Measurements from ENCODE around the gene TOGARAM2.

TOGARAM2 gene

DNA sequence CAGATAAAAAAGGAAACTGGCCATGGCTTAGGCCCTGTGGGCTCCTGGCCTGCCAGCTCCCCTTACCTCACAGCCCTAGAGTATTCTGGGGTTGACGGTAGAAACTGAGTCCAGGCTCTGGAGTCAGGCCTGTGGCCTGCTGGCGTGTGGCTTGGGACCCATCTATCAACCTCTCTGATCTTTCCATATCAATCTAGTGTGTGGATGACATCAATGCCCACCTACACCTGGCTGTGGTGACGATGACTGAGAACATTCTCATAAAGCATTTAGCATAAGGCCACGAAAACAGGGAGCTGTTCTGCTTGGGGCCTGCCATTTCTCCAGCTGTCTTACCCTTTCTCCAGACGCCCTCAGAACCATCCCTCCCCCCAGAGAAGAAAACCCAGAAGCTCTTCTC, 75.4 kb downstream of the TOGARAM2 start:
- DNase-seq, result no peak

DNA sequence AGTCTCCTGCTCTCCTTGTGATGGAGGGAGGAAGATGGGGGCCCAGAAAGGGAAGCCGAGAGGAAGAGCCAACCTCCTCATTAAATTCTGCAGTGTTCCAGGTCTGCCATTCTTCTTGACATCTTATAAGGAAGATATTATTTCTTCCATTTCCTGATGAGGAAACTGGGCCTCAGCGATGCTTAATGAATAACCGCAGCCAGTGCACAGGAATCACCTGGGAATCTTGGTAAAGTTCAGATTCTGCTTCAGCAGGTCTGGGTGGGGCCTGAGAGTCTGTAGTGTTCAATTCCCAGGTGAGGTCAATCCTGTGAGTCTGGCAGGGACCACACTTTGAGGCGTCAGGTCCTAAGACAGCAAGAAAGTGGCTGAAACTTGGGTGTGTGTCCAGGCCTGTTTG, 75.9 kb downstream of the TOGARAM2 start:
- DNase-seq, result no peak

DNA sequence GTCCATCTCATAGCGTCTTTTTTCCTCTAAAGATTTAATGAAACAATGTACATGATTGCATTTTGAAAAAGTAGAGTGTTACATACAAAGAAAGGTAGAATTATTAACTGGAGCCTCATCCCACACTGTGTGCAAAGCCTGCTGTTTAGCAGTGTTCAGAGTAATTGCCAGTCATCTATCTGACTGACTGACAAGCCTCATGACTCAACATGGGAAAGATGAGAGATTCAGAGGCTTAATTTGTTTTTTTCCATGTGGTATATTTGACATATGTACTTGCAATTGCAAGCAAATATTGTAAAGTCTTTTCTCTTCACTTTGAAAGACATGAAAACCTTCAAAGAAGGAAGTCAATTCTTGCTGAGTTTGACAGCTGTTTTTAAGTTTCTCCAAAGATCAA, 78.5 kb downstream of the TOGARAM2 start:
- no peak for DNase-seq

DNA sequence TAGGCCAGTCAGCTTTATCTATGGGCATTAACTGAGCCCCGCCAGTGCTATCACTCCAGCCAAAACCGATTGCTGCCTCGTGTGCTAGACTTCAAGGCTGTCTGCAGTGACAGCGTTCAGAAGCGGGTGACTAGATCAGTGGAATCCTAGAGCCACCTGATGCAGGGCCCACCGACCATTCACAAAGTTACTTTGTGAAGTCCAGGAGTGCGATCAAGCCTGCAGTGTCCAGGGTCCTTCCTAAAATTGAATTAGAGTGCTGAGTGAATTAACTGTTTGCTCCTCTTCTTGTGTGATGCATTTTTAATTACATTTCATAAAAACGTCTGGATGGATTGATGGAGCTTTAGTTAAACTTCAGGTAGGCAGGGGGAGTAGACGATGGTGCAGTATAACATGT, 79.3 kb downstream of the TOGARAM2 start:
- no peak for DNase-seq

DNA sequence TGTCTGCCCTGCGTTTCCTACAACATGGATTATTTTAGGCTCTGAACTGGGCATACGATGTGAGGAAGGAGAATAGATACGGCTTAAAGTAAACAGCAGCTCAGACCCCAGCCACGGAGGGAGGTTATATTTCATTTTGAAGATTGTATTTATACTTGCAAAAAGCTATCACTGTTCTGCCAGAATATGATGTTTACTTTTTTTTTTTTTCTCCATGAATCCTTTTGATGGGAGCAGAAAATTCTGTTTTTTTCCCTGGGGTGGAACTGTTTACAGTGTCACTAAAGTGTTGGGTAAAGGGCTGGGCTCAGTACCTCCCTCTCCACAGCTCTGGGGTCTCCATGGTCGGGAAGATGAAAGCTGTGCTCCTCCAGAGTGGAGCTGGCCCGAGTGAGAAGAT, 80.1 kb downstream of the TOGARAM2 start:
- DNase-seq, result no peak

DNA sequence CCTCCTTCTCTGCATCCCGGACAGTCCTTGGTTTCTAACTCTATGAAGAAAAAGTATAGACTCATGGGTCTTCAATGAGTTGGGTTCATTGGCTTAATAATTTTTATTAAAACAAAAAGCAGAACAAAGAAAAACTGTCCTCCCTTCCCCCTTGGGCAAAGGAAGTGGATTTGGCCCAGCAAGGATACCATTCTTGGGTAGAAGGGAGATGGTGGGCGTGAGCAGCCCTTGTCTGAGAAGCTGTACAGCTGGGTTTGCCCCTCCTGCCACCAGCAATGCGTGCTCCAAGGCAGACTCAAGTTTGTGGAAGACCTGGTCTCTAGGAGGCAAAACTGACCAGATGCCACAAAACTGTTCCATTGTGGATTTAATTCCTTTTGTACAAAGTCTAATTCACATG, 80.5 kb downstream of the TOGARAM2 start:
- DNase-seq, result no peak

DNA sequence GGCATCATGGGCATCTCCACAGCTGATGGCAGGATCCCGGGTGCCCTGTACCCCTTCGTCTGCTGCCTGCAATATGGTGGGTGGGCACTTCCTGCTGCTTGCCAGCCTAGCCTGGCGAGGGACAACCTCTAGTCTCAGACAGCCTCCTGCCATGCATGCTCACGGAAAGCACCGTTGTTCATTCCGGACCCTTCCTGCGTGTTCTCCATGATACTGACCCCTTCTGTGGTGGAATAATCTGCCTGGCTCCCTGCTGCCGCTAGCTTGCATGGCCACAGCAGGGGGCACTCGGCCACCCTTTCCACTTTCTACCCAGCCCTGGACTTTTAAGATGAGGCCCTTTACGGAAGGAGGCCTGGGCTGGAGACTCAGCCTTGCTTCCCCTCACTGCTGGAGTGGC, 81.3 kb downstream of the TOGARAM2 start:
- DNase-seq, result no peak

DNA sequence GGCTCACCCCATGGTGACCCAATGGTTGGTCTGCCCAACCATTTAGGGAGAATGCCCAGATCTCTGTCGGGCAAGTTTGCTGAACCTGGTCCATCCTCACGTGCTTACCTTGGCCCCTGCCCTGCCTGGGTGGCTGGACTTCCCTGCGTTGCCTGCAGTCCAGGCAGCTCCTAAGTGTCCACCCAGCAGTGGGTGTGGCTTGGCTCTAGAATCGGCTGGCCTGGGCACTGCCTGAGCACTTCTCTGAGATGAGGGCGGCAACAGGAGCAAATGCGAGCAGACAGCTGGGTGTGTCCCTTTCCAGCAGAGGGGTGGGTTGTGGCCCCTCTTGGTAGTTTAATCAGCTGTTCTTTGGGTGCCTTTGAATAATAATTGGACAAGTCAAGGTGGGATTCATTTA, 82.0 kb downstream of the TOGARAM2 start:
- no peak for DNase-seq

DNA sequence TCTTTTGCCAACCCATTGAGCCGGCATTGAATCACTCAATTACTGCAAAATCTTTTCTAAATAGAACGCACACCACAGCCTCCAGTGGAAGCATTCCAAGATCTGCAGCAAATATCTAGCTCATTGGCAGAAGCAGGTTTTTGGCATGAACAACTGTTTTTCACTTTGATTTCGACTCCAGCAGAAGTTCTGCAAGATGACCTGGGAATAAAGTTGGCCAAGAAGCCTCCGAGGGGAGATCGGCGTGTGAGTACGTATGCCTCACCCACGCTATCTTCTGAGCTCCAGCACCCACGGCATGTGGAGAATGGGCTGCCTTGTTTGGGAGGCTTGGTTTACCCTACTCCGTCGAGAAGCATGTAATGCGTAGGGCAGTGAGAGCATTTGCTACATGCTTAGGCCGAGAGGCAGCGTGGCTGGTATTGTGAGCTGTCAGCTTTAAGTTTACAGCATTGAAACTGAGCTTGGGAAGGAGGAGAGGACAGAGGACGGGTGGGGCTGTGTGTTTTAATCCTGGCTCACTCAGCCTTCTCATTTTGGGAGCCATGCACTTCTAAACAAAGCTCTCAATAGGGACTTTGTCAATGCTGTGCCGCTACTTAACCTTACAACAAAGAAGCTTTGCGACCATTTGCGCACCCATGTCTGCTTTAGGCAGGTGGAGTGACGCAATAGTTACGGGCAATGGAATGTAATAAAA, 82.7 kb downstream of the TOGARAM2 start:
- DNase-seq, result no peak

DNA sequence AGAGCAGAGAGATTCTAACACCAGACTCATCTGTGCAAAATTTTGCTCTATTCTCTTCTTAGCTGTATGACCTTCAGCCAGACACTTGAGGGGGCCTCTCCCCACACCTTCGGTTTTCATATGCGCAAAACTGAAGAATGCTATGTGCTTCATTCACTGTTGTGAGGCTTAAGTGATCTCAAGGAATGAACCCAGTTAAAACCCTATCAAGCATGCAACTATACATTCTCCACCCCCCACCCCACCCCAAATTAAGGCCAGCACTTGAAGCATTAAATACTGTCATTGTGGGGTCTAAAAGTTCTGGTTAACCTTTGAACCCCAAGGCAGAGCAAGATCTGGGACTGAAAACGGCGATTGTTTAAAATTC, 83.2 kb downstream of the TOGARAM2 start:
- DNase-seq, result no peak

DNA sequence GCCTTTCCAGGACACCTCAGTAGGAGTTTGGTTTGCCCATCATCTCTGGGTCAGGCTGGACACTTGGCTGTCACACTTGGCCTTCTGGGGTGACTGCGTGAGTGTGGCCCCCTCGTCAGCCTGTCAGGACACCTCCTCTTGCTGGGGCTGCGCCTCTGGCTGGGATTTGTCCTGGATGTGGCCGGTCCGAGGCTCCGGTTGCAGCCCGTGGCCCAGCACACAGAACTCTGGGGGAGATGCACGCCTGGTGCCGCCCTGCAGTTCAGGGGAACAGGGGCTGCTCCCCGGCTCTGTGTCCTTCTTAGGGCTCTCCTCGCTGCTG, 83.6 kb downstream of the TOGARAM2 start:
- no peak for DNase-seq

DNA sequence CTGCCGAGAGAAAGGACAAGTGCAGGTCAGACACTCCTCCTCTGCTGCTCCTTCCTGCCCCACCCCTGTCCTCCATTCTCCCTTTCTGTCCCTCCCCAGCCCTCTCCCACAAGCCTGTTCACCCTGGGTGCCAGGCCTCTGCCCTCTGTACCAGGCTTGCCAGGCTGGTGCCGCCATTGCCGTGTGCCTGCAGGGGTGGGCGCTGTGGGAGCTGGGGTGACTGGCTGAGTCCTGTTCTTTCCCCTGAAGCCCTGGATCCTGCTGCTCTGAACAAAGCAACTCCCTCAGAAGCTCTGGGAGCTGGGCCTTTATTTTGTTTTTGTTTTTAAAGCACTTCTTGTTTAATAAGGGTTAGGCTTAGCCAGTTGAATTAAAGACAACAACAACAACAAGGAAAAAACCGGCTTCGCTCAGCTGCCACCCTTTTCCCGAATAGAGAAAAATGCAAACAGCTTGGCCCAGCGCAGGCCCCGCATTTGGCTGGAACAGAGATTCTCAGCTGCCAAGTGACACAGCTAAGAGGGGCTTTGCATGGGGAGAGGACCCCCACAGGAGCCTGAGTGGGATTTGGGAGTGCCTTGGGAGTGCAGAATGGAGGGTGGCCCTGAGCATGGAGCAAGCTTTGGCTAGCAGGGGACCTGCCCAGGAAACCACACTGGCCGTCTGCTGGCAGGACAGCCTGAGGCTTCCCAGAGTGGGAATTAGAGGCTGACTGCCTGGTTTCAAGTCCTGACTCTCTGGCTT, 84.1 kb downstream of the TOGARAM2 start:
- no peak for DNase-seq

DNA sequence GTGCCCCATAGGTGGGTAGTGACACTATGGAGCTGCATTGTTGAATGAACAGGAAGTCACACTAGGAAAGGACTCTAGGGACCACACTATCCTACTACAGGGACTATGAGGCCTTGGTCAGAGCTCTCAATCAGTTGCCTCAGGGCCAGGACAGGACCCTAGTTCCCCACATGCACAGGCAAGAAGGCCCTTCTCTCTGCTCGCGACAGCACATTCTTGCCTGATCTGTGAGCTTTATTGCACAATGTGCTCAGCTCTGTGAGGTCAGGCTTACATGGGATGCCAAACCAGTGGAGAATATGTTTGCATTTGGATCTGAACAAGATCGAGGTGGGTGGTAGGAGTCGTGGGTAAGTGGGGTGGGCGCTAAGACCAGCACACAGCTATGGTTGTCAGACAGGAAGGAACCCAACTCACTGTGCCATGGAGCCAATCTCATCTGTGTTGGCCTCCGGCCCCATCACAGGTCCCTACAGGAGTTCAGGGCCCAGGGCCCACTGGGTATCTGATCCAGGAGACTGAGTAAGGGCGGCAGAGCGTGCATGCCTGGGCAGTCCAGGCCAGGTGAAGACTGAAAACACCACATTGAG, 85.3 kb downstream of the TOGARAM2 start:
- DNase-seq, result no peak

DNA sequence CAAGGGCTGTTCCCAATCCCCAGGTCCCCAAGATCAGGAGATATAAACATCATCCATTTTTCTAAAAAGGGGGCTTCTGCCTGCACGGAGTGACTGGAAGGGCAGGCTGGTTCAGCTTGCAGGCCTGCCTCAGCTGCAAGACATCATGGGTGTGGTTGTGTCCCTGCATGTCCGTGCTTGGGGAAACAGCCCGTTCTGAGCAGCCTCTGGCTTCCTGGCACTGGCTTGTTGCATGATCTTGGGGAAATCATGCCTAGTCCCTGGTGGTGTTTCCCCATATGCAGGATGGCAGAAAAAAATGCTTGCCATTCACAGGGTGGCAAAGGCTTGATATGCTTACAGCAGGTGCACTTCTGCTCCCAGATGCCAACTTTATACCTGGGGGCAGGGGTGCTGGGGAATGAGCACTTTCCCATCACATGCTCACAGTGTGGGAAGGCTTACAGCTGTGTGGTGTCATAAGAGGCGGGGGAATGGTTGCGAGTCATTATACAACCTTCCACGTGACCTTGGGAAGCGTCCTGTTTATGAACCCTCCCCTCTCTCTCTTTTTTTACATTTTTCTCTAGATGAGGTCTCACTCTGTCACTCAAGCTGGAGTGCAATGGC, 86.0 kb downstream of the TOGARAM2 start:
- no peak for DNase-seq

DNA sequence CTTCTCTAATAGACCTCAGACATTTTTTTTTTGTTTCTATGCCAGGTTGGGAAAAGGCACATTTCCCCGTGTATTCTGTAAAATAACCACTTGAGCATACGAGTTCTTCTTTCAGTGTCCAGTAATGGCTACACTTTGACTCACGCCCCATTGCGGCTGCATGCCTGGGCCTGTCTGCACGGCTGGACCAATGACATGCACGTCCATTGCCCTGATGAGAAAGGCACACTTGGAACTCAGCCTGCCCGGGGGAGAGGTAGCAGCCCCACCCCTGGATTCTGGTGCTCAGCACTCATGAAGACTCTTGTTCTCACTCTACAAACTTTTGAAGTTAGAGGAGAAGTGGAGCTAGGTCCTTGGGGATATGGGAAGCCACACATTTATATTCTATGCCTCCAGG, 87.4 kb downstream of the TOGARAM2 start:
- DNase-seq, result no peak

DNA sequence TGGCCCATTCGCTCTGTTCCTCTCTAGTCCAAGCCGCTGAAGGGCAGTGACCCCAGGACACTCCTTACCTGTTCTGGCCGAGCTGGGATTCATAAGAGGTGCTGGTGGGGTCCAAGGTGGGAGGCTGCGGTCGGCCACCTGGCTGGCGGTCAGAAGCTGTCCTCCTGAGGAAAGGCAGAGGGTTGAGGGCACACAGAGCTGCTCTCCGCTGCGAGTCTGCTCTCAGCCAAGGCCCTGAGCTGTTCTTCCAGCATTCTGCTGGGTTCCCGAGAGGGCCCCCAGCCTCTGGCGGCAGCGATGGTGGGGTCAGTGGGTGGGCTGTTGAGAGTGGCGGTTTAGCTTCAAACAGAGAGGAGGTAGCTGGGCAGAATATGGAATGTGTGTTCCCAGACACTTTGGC, 89.4 kb downstream of the TOGARAM2 start:
- no peak for DNase-seq

DNA sequence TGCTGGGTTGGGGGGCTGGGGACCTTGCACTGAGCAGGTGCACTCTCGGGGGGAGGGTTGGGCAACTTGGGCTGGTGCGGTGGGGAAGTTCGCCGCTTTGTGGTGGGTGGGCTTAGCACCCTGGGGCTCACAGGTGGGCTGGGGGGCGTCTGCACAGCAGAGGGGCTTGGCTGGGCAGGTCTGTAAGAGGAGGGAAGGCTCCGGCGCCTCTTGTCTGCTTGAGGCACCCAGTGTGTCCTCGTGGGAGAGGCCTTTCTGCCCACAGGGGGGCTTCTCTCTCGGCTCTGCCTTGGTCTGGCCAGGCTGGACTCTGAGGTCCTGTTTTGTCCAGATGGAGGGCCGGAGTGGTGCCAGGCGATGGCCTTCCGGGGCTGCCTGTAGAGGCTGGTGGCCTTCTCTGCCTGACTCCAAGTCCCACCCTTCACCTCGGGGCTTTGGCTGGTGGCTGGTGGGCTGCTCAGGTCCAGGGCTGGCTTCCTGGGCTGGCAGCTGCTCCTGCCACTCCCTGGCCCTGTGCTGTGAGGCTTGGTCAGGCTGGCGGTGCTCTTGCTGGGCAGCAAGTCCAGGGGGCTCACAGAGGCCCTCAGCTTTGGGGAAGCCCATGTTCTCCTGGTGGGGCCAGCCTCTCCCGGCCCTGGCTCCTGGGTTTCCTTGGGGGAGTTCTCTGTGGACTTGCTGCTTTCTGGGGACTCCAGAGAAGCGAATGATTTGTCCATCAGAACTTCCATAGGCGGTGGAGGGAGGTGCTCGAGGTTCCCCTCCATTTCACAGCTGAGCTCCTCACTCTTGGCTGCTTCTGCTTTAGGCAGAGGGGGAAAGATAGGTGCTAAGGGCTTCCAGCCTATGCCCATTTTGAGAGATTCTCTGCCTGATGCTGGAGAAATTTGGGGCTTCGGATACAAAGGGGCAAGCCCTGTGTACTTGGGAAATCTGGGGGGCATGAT, 90.2 kb downstream of the TOGARAM2 start:
- DNase-seq, result no peak

DNA sequence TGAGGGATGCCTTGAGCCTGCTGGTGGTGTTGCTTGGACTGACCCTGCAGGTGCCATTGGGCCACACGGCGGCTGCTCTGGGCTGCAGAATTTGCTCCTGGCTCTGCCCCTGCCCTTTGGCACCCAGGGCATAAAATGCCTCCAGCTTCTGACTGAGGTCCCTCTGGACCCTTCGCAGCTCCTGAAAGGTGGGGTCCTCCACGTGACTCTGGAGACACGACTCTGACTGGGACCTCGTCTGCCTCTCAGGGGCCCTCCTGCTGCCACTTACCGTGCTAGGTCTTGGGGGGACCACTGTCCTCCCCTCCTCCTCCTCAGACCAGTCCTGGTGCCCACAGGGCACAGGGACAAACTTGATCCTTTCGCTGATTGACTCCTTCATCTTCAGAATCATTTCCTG, 91.2 kb downstream of the TOGARAM2 start:
- DNase-seq, result no peak

DNA sequence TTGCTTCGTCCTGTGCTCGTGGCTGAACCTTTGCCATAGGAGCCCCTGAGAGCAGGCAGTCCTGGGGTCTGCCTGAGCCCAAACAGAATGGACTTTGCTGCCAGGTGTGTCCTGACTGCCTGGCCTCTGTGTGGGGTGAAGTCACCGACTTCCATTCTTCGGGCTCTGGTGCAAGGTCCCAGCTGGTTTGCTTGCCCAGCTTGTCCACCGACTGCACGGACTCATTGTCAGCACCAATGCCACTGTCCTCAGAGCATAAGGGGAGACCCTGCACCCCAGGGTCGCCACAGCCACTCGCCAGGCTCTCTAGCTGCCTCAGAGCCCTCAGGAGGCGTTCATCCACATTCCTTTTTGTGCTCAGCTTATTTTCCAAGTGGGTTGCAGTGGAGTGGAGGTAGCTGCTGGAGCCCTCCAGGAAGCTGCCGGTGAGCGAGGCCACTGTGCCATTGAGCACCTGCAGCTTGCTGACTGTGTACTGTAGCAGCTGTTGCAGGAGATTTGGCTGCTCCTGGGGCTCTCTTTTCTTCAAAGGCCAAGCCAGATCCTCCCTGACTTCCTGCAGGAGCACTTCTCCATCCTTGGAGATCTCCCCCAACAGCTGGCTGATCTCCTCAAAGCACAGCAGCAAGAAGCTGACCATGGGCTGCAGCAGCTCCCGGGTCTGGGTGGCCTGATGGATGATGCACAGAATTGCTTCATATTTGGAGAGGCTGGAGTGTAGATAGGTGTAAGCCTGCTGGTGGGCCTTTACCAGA, 92.0 kb downstream of the TOGARAM2 start:
- DNase-seq, result no peak

DNA sequence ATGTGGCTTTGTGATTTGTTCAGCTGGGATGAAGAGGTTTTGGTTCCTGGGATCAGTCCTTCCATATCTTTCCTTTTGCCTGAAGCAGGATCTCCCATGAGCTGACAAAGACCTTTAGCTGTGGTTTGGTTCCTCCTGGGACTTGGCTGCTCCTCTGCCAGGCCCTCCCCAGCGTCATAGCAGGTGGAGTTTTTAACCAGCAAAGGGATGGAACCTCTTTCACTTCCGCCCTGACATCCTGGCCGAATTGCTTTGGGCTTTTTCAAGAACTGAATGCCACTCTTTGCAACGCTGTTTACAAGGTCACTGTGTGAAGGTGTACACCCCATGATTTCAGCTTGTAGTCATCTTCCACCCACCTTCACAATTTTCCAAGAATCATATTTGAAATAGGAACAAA, 92.8 kb downstream of the TOGARAM2 start:
- DNase-seq, result no peak

DNA sequence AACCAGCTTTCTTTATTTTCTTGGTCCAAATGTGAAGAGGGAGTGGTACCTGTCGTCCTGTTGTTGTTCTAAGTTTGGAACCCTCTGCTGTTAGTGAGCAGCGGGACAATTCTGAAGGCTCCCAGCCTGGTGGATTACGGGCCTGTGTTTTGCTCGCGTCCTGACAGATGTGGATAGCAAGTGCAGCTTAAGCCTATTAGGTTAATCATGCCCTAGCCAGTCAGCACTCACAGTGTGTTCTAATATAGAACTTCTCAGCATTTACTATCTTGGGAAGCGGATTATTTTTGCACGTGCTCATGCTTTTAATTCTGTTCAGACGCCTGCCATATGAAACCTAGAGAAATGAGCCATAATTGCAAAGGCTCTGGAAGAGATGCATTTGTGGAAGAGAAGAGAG, 93.3 kb downstream of the TOGARAM2 start, which contains the start of gene PCARE:
PCARE (minus strand) TSS at position 113 of the 400 bp plus-strand sequence. CDS start 262 bp downstream, outside the sequence.
- DNase-seq, result no peak
